Measurements from ENCODE around the gene TIMD4.
"Not testable (repeated sequence)": the region's sequence is repeated elsewhere in the genome, so short reads cannot be mapped to it uniquely, and the experiment has no call there.

The TIMD4 gene

GRCh38 chr5:156963125-156963524 is at the start of gene TIMD4:
Gene TIMD4 (minus strand): TSS chr5:156963226. CDS start chr5:156963198, 28 bp downstream.
- peak in 1 of 56 donors; percentile 1 for DNase-seq

GRCh38 chr5:157006262-157006661 is 43.2 kb upstream of the TIMD4 start:
- DNase-seq = no peak

GRCh38 chr5:157004893-157005551 is 42.0 kb upstream of the TIMD4 start:
- no peak for DNase-seq

- no peak for DNase-seq
These were observed 28.7 kb upstream of the TIMD4 start for GRCh38 chr5:156991714-156992113.

GRCh38 chr5:156984064-156984463 is 21.0 kb upstream of the TIMD4 start:
- DNase-seq = no peak

GRCh38 chr5:156981481-156981880 is 18.5 kb upstream of the TIMD4 start:
- DNase-seq = no peak

GRCh38 chr5:156974328-156974727 is 11.3 kb upstream of the TIMD4 start:
- no peak for DNase-seq

GRCh38 chr5:156971848-156972525 is 9.0 kb upstream of the TIMD4 start:
- DNase-seq = no peak

GRCh38 chr5:156971415-156971814 is 8.4 kb upstream of the TIMD4 start:
- DNase-seq = no peak

- DNase-seq = not testable (repeated sequence)
These were observed 4.4 kb upstream of the TIMD4 start for GRCh38 chr5:156967386-156967785.

- DNase-seq = no peak
These were observed 6.7 kb downstream of the TIMD4 start for GRCh38 chr5:156956321-156956720.

- no peak for DNase-seq
These were observed 11.7 kb downstream of the TIMD4 start for GRCh38 chr5:156951359-156951758.

- DNase-seq = no peak
These were observed 12.3 kb downstream of the TIMD4 start for GRCh38 chr5:156950716-156951115.

GRCh38 chr5:156949424-156949823 is 13.6 kb downstream of the TIMD4 start:
- no peak for DNase-seq

- no peak for DNase-seq
These were observed 15.1 kb downstream of the TIMD4 start for GRCh38 chr5:156947925-156948324.

GRCh38 chr5:156942064-156942463 is 21.0 kb downstream of the TIMD4 start:
- DNase-seq = no peak

GRCh38 chr5:156940462-156940861 is 22.6 kb downstream of the TIMD4 start:
- DNase-seq = not testable (repeated sequence)

- DNase-seq = no peak
These were observed 26.1 kb downstream of the TIMD4 start for GRCh38 chr5:156936972-156937371.

- peak in 16 of 56 donors; percentile 0 to 44 (median 2) for DNase-seq
These were observed 28.4 kb downstream of the TIMD4 start for GRCh38 chr5:156934450-156935211.

GRCh38 chr5:156929366-156929948 is 33.6 kb downstream of the TIMD4 start:
- no peak for DNase-seq

- no peak for DNase-seq
These were observed 35.5 kb downstream of the TIMD4 start for GRCh38 chr5:156927545-156927944.

GRCh38 chr5:156925767-156926166 is 37.3 kb downstream of the TIMD4 start:
- not testable (repeated sequence) for DNase-seq
